Urothelium cell line (cell line): ENCODE measurements around the gene ATG10.

Experiments used
- DNase-seq: peaks from one replicate; pipeline ENCODE4 v3.0.0; 2011; ENCODE audit warnings: low spot score, mixed read lengths
- FAIRE-seq: peaks from 2 replicates; lab custom pipeline; 2011; peaks lifted over from hg19 to GRCh38; lab: Jason Lieb, UNC

The ATG10 gene

GRCh38 chr5:82298668-82299067 is 326.8 kb downstream of the ATG10 start:
- no peak for DNase-seq
- no peak for FAIRE-seq

- FAIRE-seq (no peak), DNase-seq (no peak)
Measured at GRCh38 chr5:82301190-82301589, 329.4 kb downstream of the ATG10 start.
